Natural killer cell treated with Interleukin-12 subunit alpha and Interleukin-12 subunit beta and Interleukin-15 and Interleukin-18, amount 100 ng/mL, for 72 hours (primary cell): Measurements from ENCODE around the gene DPPA3. TPM values are rescaled to one million over a fixed set of nuclear protein-coding genes. Genes with fewer than 3 reads are reported as not detected.
"Not testable (repeated sequence)": the region's sequence is repeated elsewhere in the genome, so short reads cannot be mapped to it uniquely, and the experiment has no call there.

Source experiments
- ATAC-seq, 2 donors: fragments of 150-1000 bp; cut with Tn5 transposase in 1 of 2; sonication (Bioruptor Pico), chemical (Tn5 transposase) in 1 of 2; 2 replicates each; pipeline ENCODE4 v1.10.0; 2021
- DNase-seq: peaks from one replicate; pipeline ENCODE4 v3.0.0; 2022; ENCODE audit warnings: low spot score
- H3K27ac Mint-ChIP-seq, 2 donors: 1 replicate in 1 of 2; 2 replicates in 1 of 2; pipeline ENCODE4 v1.8.0; 2022; ENCODE audit warnings: mixed read lengths in 2 of 2, mild to moderate bottlenecking in 1 of 2, moderate library complexity in 1 of 2
- H3K27me3 Mint-ChIP-seq, 2 donors: 1 replicate in 1 of 2; 2 replicates in 1 of 2; pipeline ENCODE4 v1.8.0; 2022; ENCODE audit warnings: mixed read lengths in 2 of 2
- H3K36me3 Mint-ChIP-seq: one replicate; pipeline ENCODE4 v1.8.0; 2022; ENCODE audit warnings: mixed read lengths
- H3K4me1 Mint-ChIP-seq, 2 donors: 1 replicate in 1 of 2; 2 replicates in 1 of 2; pipeline ENCODE4 v1.8.0; 2022; ENCODE audit warnings: low read depth in 2 of 2, mixed read lengths in 2 of 2, mild to moderate bottlenecking in 1 of 2
- H3K4me3 Mint-ChIP-seq: one replicate; pipeline ENCODE4 v1.8.0; 2022; ENCODE audit warnings: mixed read lengths
- H3K9me3 Mint-ChIP-seq: 2 replicates; pipeline ENCODE4 v1.8.0; 2022; ENCODE audit warnings: mixed read lengths
- total RNA-seq, 2 donors: library from RNA; stranded (reverse); gene quantifications; one replicate each; pipeline ENCODE4 v1.2.3, GENCODE V29; 2022

Gene DPPA3
- total RNA-seq: not detected

DNA sequence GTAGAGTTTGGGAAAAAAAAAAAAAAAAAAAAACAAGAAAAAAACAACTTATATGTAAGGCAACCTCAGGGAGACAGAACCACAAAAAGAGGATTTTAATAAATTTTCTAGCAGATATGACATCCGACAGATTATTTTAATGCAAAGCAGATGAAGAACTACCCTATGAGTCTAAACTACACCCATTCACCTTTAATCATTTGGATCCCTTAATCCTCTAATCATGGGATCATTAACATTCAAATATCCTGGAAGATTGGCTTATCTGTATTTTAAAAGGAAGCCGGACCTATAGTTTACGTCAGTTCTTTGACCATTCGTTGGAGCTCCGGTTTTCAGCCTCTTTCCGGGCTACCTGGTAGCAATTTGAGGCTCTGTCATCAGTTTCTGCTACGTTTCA lies at the start of gene DPPA3:
TSS of gene DPPA3 (plus strand) at position 301 of the 400 bp plus-strand sequence. CDS start 138 bp downstream, outside the sequence.
- no peak within 1 kb of the TSS for H3K4me3 Mint-ChIP-seq
- H3K27ac Mint-ChIP-seq: no peak within 1 kb of the TSS
- ATAC-seq: no peak
- H3K9me3 Mint-ChIP-seq: no peaks in the 10 kb centered on the region
- DNase-seq: no peak
- no peaks in the 10 kb centered on the region for H3K27me3 Mint-ChIP-seq
- no peaks in the 10 kb centered on the region for H3K36me3 Mint-ChIP-seq
- H3K4me1 Mint-ChIP-seq: no peaks in the 10 kb centered on the region

DNA sequence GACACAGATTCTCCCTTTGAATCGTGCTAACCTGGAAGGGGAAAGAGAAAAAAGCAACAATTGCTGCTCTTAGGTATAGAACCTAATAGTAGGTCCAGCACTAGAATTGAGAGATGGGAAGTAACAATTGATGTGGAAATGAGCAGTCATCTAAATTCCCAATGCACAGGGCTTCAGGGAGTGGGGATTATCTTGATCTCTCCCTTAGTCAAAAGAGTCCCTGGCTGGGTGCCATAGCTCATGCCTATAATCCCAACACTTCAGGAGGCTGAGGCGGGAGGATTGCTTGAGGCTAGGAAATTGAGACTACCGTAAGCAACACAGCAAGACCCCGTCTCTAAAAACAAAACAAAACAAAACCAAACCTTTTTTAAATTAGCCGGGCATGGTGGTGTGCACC lies 49.5 kb upstream of the DPPA3 start:
- H3K4me3 Mint-ChIP-seq: no peak overlapping the region
- no peak overlapping the region for H3K27ac Mint-ChIP-seq
- H3K27me3 Mint-ChIP-seq: peaks cover 0 to 8% of the 10 kb centered on the region in 2 donors
- DNase-seq: no peak
- ATAC-seq: no peak
- no peaks in the 10 kb centered on the region for H3K9me3 Mint-ChIP-seq
- no peaks in the 10 kb centered on the region for H3K36me3 Mint-ChIP-seq
- H3K4me1 Mint-ChIP-seq: no peaks in the 10 kb centered on the region

GRCh38 chr12:7666595-7666994 lies 44.6 kb upstream of the DPPA3 start:
- Mint-ChIP-seq H3K4me3 (no peak overlapping the region), H3K4me1 (no peaks in the 10 kb centered on the region), H3K27ac (no peak overlapping the region), H3K36me3 (no peaks in the 10 kb centered on the region), H3K9me3 (no peaks in the 10 kb centered on the region), H3K27me3 (peaks cover 0 to 8% of the 10 kb centered on the region in 2 donors)
- no peak for DNase-seq
- no peak for ATAC-seq

GRCh38 chr12:7667125-7667524 lies 44.1 kb upstream of the DPPA3 start:
- ATAC-seq: no peak
- Mint-ChIP-seq H3K9me3 (no peaks in the 10 kb centered on the region), H3K36me3 (no peaks in the 10 kb centered on the region), H3K27ac (no peak overlapping the region), H3K27me3 (peaks cover 0 to 8% of the 10 kb centered on the region in 2 donors), H3K4me3 (no peak overlapping the region), H3K4me1 (no peaks in the 10 kb centered on the region)
- DNase-seq: no peak

DNA sequence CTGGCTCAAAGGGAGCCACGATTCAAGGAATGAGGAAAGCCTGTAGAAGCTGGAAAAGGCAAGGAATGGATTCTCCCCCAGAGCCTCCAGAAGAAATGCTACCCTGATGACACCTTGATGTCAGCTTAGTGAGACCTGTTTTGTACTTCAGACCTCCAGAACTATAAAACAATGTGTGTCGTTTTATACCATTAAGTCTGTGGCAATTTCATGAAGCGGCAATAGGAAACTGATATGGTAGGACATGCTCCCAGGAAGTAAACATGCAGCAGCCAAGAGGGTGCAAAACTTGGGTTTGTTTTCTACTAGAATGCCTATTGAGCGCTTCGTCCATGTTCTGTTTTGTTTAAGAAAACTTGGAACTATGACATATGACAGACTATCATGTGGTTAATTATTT lies 43.1 kb upstream of the DPPA3 start:
- Mint-ChIP-seq H3K4me3 (no peak overlapping the region), H3K27ac (no peak overlapping the region), H3K4me1 (no peaks in the 10 kb centered on the region), H3K9me3 (no peaks in the 10 kb centered on the region), H3K27me3 (peaks cover 0 to 3% of the 10 kb centered on the region in 2 donors), H3K36me3 (no peaks in the 10 kb centered on the region)
- no peak for ATAC-seq
- no peak for DNase-seq

- H3K9me3 Mint-ChIP-seq, ATAC-seq, H3K27ac Mint-ChIP-seq, H3K27me3 Mint-ChIP-seq, H3K4me3 Mint-ChIP-seq, H3K36me3 Mint-ChIP-seq, DNase-seq, H3K4me1 Mint-ChIP-seq: not testable (repeated sequence)
These were observed 35.8 kb upstream of the DPPA3 start for GRCh38 chr12:7675455-7675854.

DNA sequence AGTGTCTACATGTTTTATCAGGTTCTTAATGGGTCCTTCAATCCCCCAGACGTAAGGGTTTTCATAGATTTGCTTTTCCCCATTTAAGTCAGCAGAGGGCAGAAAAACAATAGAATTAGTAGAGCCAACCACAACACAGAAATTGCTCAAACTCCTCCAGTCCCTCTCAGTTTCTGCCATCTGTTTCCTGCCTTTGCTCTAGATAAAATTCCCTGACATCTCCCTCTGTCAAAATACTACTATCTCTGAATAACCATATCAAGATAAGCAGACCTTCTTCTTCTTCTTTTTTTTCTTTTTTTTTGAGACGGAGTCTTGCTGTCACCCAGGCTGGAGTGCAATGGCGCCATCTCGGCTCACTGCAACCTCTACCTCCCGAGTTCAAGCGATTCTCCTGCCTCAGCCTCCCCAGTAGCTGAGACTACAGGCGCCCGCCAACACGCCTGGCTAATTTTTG lies 33.8 kb upstream of the DPPA3 start:
- DNase-seq, H3K4me1 Mint-ChIP-seq, H3K36me3 Mint-ChIP-seq, H3K27me3 Mint-ChIP-seq, H3K27ac Mint-ChIP-seq, H3K9me3 Mint-ChIP-seq: not testable (repeated sequence)
- peak in 1 of 2 donors; percentile 49 for ATAC-seq
- peak overlapping the region; percentile 1 for H3K4me3 Mint-ChIP-seq

DNA sequence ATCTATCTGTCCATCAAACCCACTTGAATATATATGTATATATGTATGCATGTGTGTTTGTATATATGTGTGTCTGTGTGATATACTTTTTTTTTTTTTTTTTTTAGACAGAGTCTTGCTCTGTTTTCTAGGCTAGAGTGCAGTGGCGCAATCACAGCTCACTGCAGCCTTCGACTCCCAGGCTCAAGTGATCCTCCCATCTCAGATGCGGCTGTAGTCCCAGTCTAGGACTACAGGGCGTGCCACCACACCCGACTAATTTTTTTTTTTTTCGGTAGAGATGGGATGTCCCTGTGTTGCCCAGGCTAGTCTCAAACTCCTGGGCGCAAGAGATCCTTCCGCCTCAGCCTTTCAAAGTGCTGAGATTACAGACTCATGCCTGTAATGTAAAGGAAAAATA lies 32.5 kb upstream of the DPPA3 start:
- ATAC-seq (no peak), DNase-seq (no peak)
- no peaks in the 10 kb centered on the region for H3K9me3 Mint-ChIP-seq
- H3K27me3 Mint-ChIP-seq: peaks cover 6 to 8% of the 10 kb centered on the region in 2 donors
- H3K4me3 Mint-ChIP-seq: no peak overlapping the region
- H3K4me1 Mint-ChIP-seq: peaks cover 3 to 5% of the 10 kb centered on the region in 2 donors
- H3K36me3 Mint-ChIP-seq: no peaks in the 10 kb centered on the region
- no peak overlapping the region for H3K27ac Mint-ChIP-seq

DNA sequence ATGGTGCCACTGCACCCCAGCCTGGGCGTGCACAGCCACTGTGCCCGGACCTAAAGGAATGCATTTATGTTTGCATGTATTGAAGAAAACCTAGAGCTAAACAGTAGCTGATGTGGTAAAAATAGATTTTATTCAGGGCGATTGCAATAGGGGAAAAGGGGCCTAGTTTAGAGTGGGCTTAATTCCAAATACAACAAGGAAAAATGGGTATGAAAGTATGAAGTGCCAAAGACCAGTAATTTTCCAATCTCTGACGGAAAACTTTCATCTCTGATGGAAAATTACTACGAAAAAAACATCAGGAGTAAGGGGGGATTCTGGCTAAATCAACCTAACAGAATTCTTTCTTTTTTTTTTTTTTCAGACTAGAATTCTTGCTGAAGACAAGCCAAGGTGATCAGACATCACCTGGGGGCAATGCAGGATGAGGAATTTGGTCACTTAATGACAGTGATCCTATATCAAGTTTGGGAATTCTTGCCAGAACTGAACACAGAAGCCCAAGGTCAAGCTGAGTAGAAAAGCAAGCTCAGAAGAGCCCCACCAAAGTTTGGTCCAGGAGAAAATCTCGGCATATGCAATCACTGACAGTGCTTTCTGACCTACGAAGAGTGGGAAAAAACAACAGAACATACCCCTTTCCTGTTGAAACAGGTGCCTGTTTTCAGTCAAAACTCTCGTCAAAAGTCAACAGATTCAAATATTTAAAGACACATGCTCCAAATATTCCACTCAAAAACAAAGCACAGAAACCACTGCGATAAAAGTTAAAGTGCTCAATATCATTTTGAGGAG lies 31.8 kb upstream of the DPPA3 start:
- H3K27me3 Mint-ChIP-seq: peaks cover 6 to 8% of the 10 kb centered on the region in 2 donors
- DNase-seq: no peak
- peaks cover 3 to 5% of the 10 kb centered on the region in 2 donors for H3K4me1 Mint-ChIP-seq
- H3K36me3 Mint-ChIP-seq: no peaks in the 10 kb centered on the region
- H3K27ac Mint-ChIP-seq: no peak overlapping the region
- no peak overlapping the region for H3K4me3 Mint-ChIP-seq
- no peaks in the 10 kb centered on the region for H3K9me3 Mint-ChIP-seq
- no peak for ATAC-seq

DNA sequence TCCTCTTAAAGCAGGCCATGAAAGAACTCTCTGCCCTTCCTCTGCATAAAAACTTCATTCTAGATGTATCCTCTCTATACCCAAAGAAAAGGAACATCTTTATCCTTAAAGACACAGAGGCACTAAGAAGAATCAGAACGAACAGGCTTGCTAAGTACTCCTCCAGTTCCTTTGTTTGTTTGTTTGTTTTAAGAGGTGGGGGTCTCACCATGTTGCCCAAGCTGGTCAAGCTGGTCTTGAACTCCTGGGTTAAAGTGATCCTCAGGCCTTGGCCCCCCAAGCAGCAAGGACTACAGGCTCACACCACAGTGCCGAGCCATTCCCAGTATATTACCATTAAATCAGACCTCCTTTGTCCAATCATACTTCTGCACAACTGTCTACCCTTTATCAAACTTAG lies 29.7 kb upstream of the DPPA3 start:
- Mint-ChIP-seq H3K4me3 (no peak overlapping the region), H3K4me1 (peaks cover 3 to 5% of the 10 kb centered on the region in 2 donors), H3K36me3 (no peaks in the 10 kb centered on the region), H3K27ac (no peak overlapping the region), H3K27me3 (peaks cover 0 to 3% of the 10 kb centered on the region in 2 donors), H3K9me3 (no peaks in the 10 kb centered on the region)
- DNase-seq (no peak), ATAC-seq (no peak)

DNA sequence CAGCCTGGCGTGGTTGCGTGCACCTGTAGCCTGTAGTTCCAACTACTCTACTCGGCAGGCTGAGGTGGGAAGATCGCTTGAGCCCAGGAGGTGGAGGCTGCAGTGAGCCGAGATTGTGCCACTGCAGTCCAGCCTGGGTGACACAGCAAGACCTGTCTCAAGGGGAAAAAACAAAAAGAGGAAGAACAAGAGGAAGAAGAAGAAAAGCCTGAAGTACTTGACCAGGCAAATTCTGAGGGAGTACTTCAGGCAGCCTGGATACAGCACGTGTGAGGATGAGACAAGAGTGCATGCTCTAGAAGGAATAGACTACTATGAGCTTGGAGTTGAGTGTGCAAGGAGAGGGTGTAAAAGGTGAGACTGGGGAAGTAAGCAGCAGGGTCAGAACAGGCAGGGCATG lies 17.4 kb upstream of the DPPA3 start:
- Mint-ChIP-seq H3K4me3 (no peak overlapping the region), H3K4me1 (peaks cover 0 to 10% of the 10 kb centered on the region in 2 donors), H3K27ac (no peak overlapping the region), H3K27me3 (peaks cover 17 to 32% of the 10 kb centered on the region in 2 donors), H3K36me3 (no peaks in the 10 kb centered on the region), H3K9me3 (no peaks in the 10 kb centered on the region)
- no peak for DNase-seq
- no peak for ATAC-seq

DNA sequence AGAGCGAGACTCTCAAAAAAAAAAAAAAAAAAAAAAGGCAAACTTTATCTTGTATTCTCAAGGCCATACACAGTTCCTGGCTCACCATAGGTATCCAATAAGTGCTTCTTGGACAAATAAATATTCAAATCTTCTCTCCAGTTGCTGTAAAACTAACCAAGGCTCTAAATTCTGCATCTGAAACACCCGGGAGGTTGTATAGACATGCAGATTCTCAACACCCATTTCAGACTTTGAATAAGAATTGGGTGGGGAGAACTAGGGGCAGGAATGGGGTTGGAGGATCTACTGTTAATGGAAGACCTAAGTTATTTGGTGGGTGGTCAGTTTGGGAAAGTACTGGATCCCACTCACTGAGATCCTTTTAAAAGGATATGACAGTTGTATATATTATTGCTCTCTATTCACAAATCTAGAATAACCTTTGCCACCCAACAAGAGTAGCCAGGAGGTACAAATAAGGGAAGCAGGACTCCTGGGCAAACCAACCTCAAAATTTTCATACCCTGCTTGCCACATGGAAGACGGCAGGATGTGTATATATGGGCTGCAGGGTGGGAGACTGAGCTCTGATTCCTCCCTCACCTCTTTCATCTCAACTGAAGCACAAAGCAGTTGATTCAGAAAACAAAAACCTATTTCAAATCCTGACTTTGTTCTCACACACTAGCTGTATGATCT lies 16.5 kb upstream of the DPPA3 start:
- H3K27me3 Mint-ChIP-seq: peaks cover 17 to 32% of the 10 kb centered on the region in 2 donors
- no peak overlapping the region for H3K4me3 Mint-ChIP-seq
- H3K36me3 Mint-ChIP-seq: no peaks in the 10 kb centered on the region
- H3K4me1 Mint-ChIP-seq: peaks cover 0 to 10% of the 10 kb centered on the region in 2 donors
- no peak overlapping the region for H3K27ac Mint-ChIP-seq
- no peaks in the 10 kb centered on the region for H3K9me3 Mint-ChIP-seq
- DNase-seq: no peak
- ATAC-seq: no peak

DNA sequence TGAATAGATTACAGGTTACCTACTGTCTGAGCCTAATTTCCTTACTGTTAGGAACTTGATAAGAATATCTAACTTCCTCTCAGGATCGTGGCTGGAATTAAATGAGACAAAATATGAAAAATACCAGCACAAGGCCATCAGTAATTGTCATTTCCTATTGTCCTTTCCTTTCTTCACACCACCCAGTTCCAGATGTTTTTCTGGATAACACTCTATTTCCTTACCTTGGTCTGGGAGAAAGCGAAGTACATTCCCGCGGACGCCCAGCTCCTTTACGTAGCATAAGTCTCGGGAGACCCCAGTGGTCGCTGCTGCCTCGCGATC lies 16.0 kb upstream of the DPPA3 start:
- peaks cover 0 to 10% of the 10 kb centered on the region in 2 donors for H3K4me1 Mint-ChIP-seq
- no peak overlapping the region for H3K27ac Mint-ChIP-seq
- ATAC-seq (no peak), DNase-seq (no peak)
- no peaks in the 10 kb centered on the region for H3K9me3 Mint-ChIP-seq
- H3K4me3 Mint-ChIP-seq: no peak overlapping the region
- H3K36me3 Mint-ChIP-seq: no peaks in the 10 kb centered on the region
- H3K27me3 Mint-ChIP-seq: peaks cover 17 to 32% of the 10 kb centered on the region in 2 donors

DNA sequence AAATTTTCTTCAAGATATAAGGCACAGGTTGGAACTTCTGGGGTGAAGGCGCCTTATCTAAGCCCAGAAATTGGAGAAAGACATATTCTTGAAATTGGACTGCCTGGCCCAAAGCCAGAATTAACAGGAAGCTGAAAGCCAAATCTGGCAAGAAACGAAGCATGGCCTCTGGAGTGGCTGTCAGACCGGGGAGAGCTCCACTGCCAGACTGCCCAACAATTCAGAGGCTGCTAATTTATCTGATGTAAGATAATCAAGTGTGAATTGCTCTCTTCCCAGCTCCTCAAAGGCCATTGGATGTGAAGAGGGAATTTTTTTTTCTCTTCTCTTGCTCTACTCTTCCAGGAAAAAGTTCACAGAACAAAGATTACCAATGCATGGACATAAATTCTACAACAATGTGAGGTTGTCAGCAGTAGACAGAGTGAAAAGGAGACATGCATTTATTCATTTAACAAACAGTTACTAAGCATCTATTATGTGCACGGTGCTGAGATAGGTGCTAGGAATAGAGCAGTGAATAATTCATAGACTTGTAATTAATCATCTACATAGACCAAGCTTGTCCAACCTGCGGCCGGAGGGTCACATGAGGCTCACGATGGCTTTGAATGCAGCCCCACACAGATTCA lies 15.6 kb upstream of the DPPA3 start, which contains the start of gene GDF3:
TSS of gene GDF3 (minus strand) at position 210 of the 632 bp plus-strand sequence. CDS start at position 163, 47 bp downstream.
- ATAC-seq (no peak), DNase-seq (no peak)
- Mint-ChIP-seq H3K4me3 (no peak within 1 kb of the TSS), H3K36me3 (no peaks in the 10 kb centered on the region), H3K4me1 (peaks cover 0 to 10% of the 10 kb centered on the region in 2 donors), H3K27me3 (peaks cover 17 to 32% of the 10 kb centered on the region in 2 donors), H3K9me3 (no peaks in the 10 kb centered on the region), H3K27ac (no peak within 1 kb of the TSS)
